Breast epithelium (tissue), 3 donors: ENCODE measurements around the gene RBM19.

Experiments
- POLR2A ChIP-seq: fragments of 450-650 bp; IDR thresholded peaks from one replicate; pipeline ENCODE4 v1.6.1; 2016; ENCODE audit warnings: antibody characterized with exemption, mild to moderate bottlenecking, moderate library complexity
- TF ChIP-seq, protein P1 (sequence below), 3 donors: fragments of 450-650 bp; IDR thresholded peaks; one replicate each; pipeline ENCODE4 v1.5.1; 2016 to 2017; ENCODE audit warnings: antibody characterized with exemption in 3 of 3, mild to moderate bottlenecking in 3 of 3, moderate library complexity in 3 of 3

DNA sequence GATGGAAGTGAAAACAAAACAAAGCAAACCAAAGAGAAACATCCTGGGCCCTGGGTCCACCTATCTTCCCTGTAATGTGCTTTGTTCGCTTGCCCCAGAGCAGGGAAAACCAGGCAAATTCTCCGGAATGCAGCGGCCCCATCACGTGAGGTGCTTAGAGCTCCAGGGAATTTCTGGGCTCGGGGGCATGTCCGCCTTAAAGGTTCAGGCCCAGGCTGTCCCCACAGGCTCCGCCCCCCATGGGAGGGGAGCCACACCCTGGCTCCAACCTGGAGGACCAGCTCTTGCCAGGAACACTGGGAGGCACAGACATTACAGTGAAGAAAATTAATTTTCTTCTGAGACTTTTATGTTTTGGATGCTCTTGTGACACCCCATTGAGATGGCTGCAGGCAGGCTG, 69.9 kb downstream of the RBM19 start:
- TF ChIP-seq, protein P1, sequence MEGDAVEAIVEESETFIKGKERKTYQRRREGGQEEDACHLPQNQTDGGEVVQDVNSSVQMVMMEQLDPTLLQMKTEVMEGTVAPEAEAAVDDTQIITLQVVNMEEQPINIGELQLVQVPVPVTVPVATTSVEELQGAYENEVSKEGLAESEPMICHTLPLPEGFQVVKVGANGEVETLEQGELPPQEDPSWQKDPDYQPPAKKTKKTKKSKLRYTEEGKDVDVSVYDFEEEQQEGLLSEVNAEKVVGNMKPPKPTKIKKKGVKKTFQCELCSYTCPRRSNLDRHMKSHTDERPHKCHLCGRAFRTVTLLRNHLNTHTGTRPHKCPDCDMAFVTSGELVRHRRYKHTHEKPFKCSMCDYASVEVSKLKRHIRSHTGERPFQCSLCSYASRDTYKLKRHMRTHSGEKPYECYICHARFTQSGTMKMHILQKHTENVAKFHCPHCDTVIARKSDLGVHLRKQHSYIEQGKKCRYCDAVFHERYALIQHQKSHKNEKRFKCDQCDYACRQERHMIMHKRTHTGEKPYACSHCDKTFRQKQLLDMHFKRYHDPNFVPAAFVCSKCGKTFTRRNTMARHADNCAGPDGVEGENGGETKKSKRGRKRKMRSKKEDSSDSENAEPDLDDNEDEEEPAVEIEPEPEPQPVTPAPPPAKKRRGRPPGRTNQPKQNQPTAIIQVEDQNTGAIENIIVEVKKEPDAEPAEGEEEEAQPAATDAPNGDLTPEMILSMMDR (IDR thresholded peaks at IDR 0.05), result no peak
- TF ChIP-seq POLR2A, result no peak
